NCI-H446 (cell line): ENCODE measurements around the gene KIR2DL3.

ENCODE experiments used
- DNase-seq, 2 experiments: peaks; one replicate each; lab custom pipeline; 2025; lab: John Stamatoyannopoulos, UW

The KIR2DL3 gene

GRCh38 chr19:54792814-54793213 is 54.5 kb downstream of the KIR2DL3 start:
- DNase-seq: no peak

- DNase-seq: no peak
These were observed 57.4 kb downstream of the KIR2DL3 start for GRCh38 chr19:54795758-54796157.
